ENCODE data around the gene BNIP3.

The BNIP3 gene, protein sequence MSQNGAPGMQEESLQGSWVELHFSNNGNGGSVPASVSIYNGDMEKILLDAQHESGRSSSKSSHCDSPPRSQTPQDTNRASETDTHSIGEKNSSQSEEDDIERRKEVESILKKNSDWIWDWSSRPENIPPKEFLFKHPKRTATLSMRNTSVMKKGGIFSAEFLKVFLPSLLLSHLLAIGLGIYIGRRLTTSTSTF

DNA sequence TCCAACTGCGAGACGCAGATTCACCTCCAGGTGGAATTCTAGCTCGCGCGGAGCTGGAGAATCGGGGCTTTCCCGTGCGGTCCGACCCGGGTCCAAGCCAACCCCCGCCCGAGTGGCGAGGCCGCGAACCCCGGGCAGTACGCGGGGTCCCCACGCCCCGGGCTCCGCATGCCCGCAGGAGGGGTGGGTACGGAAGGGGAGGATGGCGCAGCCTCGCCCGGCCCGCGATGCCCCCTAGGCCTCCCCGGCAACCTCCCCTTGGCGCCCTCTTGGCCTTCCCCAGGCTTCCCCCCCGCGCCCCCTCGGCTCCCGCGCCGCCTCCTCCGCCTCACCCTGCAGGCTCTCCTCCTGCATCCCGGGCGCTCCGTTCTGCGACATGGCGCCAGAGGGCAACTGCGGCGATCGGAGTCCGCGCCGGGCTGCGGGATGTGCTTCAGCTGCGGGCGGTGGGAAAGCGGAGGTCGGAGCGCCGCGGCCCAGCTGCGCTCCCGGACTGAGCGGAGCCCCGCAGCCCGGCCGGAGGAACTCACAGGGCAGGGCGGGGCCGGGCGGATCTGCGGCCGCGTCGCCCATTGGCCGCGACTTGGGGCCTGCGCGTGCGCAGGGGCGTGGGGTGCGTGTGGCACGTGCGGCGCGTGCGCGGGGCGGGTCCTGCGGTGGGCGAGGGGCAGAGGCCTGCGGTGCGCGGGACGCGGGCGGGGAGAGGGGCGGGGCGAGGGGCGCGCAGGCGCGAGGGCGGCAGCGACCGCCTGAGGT lies at the start of gene BNIP3:
Gene BNIP3 (minus strand): TSS at position 495 of the 756 bp plus-strand sequence. CDS start 117 bp downstream, at position 378.
- DNase-seq (no peak), ATAC-seq (ENCODE audit: insufficient read depth, low read depth) (no peak)
- no peaks in the 10 kb centered on the region for H3K79me2 ChIP-seq (ENCODE audit: insufficient read depth, low read length)
- no peaks in the 10 kb centered on the region for H3K36me3 ChIP-seq (ENCODE audit: insufficient read depth, low read length)
- H3K4me2 ChIP-seq (ENCODE audit: insufficient read depth, low read length), result no peak within 1 kb of the TSS
- no peaks in the 10 kb centered on the region for H3K4me1 ChIP-seq (ENCODE audit: insufficient read depth, low read length)
- H4K20me1 ChIP-seq (ENCODE audit: insufficient read depth, low read length), result no peaks in the 10 kb centered on the region
- H3K9ac ChIP-seq (ENCODE audit: low read depth, low read length), result no peak within 1 kb of the TSS
- no peak within 1 kb of the TSS for H3K4me3 ChIP-seq (ENCODE audit: low read depth in 1 of 2, low read length in 2 of 2)
- no peak within 1 kb of the TSS for H2AFZ ChIP-seq (ENCODE audit: low read depth, low read length)
- H3K27ac ChIP-seq (ENCODE audit: low read length), result no peak within 1 kb of the TSS
- H3K9me3 ChIP-seq (ENCODE audit: insufficient read depth, low read length, severe bottlenecking), result no peaks in the 10 kb centered on the region
- no peak for TF ChIP-seq EZH2 (IDR thresholded peaks at IDR 0.05; ENCODE audit: borderline replicate concordance, low read depth, low read length, severe bottlenecking)
- TF ChIP-seq, protein P1, sequence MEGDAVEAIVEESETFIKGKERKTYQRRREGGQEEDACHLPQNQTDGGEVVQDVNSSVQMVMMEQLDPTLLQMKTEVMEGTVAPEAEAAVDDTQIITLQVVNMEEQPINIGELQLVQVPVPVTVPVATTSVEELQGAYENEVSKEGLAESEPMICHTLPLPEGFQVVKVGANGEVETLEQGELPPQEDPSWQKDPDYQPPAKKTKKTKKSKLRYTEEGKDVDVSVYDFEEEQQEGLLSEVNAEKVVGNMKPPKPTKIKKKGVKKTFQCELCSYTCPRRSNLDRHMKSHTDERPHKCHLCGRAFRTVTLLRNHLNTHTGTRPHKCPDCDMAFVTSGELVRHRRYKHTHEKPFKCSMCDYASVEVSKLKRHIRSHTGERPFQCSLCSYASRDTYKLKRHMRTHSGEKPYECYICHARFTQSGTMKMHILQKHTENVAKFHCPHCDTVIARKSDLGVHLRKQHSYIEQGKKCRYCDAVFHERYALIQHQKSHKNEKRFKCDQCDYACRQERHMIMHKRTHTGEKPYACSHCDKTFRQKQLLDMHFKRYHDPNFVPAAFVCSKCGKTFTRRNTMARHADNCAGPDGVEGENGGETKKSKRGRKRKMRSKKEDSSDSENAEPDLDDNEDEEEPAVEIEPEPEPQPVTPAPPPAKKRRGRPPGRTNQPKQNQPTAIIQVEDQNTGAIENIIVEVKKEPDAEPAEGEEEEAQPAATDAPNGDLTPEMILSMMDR (IDR thresholded peaks at IDR 0.05; ENCODE audit: borderline replicate concordance, extremely low read depth, low read length, poor library complexity, severe bottlenecking), result no peak
- H3K27me3 ChIP-seq (ENCODE audit: insufficient read depth, low read length, poor library complexity), result no peaks in the 10 kb centered on the region

DNA sequence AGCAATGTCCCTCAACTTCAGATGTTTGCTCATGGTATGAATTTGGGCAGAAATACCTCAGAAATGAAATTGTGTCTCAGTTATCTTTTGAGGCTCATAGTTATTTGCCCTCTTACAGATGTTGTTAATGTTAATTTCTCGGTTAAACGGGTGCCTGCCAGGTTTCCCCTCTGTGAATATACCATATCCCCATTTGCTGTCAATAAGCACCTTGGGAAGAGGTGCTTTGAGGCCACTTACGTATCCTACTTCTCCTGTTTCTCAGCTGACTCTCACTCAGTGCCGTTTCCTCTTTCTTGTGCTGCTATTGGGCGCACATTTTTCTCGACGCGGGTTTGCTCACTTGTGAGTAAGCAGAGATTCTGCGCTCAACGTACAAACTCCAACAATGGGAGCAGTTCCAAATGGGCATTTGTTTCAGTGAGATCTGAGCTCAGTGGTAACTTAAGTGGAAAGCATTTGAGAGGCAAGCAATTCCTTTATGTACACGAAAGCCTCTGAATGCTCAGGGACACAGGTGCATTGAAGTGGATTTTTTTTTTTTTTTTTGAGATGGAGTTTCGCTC lies 49.3 kb upstream of the BNIP3 start:
- Histone ChIP-seq H3K79me2 (ENCODE audit: insufficient read depth, low read length) (no peaks in the 10 kb centered on the region), H3K4me3 (ENCODE audit: low read depth in 1 of 2, low read length in 2 of 2) (no peak overlapping the region), H3K27me3 (ENCODE audit: insufficient read depth, low read length, poor library complexity) (no peaks in the 10 kb centered on the region), H3K9ac (ENCODE audit: low read depth, low read length) (no peak overlapping the region), H3K27ac (ENCODE audit: low read length) (no peak overlapping the region), H3K36me3 (ENCODE audit: insufficient read depth, low read length) (no peaks in the 10 kb centered on the region), H4K20me1 (ENCODE audit: insufficient read depth, low read length) (no peaks in the 10 kb centered on the region), H3K4me1 (ENCODE audit: insufficient read depth, low read length) (no peaks in the 10 kb centered on the region), H2AFZ (ENCODE audit: low read depth, low read length) (no peak overlapping the region), H3K9me3 (ENCODE audit: insufficient read depth, low read length, severe bottlenecking) (no peaks in the 10 kb centered on the region), H3K4me2 (ENCODE audit: insufficient read depth, low read length) (no peak overlapping the region)
- ATAC-seq (ENCODE audit: insufficient read depth, low read depth), result no peak
- no peak for DNase-seq
- no peak for TF ChIP-seq EZH2 (IDR thresholded peaks at IDR 0.05; ENCODE audit: borderline replicate concordance, low read depth, low read length, severe bottlenecking)
- TF ChIP-seq, protein P1 (IDR thresholded peaks at IDR 0.05; ENCODE audit: borderline replicate concordance, extremely low read depth, low read length, poor library complexity, severe bottlenecking), result no peak

DNA sequence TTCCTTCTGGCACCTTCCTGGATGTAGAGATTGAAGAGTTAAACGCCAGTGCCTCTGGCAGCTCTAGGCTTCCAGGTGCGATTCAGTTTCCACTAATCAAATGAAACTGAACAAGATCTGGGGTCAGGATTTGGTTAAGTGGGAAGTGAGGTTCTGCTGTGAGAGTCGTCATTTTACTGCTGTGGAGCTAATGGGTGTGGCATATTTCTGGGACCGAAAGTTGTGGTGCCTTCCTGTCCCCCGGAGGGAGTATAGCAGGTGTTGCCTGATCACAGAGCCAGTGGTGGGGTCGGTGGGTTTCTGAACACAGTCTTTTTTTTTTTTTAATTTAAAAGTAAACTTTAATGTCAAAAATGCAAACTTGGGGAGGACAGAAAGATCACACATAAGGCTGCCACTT lies 47.0 kb upstream of the BNIP3 start:
- no peak for TF ChIP-seq EZH2 (IDR thresholded peaks at IDR 0.05; ENCODE audit: borderline replicate concordance, low read depth, low read length, severe bottlenecking)
- TF ChIP-seq, protein P1 (IDR thresholded peaks at IDR 0.05; ENCODE audit: borderline replicate concordance, extremely low read depth, low read length, poor library complexity, severe bottlenecking), result no peak
- ATAC-seq (ENCODE audit: insufficient read depth, low read depth) (no peak), DNase-seq (no peak)
- H2AFZ ChIP-seq (ENCODE audit: low read depth, low read length), result no peak overlapping the region
- no peak overlapping the region for H3K4me3 ChIP-seq (ENCODE audit: low read depth in 1 of 2, low read length in 2 of 2)
- H3K4me2 ChIP-seq (ENCODE audit: insufficient read depth, low read length), result no peak overlapping the region
- no peaks in the 10 kb centered on the region for H3K9me3 ChIP-seq (ENCODE audit: insufficient read depth, low read length, severe bottlenecking)
- no peaks in the 10 kb centered on the region for H4K20me1 ChIP-seq (ENCODE audit: insufficient read depth, low read length)
- no peak overlapping the region for H3K9ac ChIP-seq (ENCODE audit: low read depth, low read length)
- no peaks in the 10 kb centered on the region for H3K36me3 ChIP-seq (ENCODE audit: insufficient read depth, low read length)
- H3K27me3 ChIP-seq (ENCODE audit: insufficient read depth, low read length, poor library complexity), result no peaks in the 10 kb centered on the region
- H3K79me2 ChIP-seq (ENCODE audit: insufficient read depth, low read length), result no peaks in the 10 kb centered on the region
- no peak overlapping the region for H3K27ac ChIP-seq (ENCODE audit: low read length)
- no peaks in the 10 kb centered on the region for H3K4me1 ChIP-seq (ENCODE audit: insufficient read depth, low read length)
